Stimulated activated CD4-positive, alpha-beta T cell treated with anti-CD3 and anti-CD28 coated beads, Interleukin-1b, Interleukin-23, amount 100 ng/mL, for 48 hours (primary cell): ENCODE results near the gene C19orf25.
"Not testable (repeated sequence)": the region's sequence is repeated elsewhere in the genome, so short reads cannot be mapped to it uniquely, and the experiment has no call there.

Experiments
- DNase-seq: peaks from one replicate; pipeline ENCODE4 v3.0.0-alpha.2; 2020

Gene C19orf25

GRCh38 chr19:1478934-1479707 lies at the start of gene C19orf25:
C19orf25 (minus strand) TSS chr19:1479215; CDS start chr19:1478903, 312 bp downstream.
- peak; percentile 94 for DNase-seq

- no peak for DNase-seq
These were observed 48.8 kb upstream of the C19orf25 start for GRCh38 chr19:1527650-1528309.

- DNase-seq: no peak
These were observed 48.1 kb upstream of the C19orf25 start for GRCh38 chr19:1526979-1527649.

DNA sequence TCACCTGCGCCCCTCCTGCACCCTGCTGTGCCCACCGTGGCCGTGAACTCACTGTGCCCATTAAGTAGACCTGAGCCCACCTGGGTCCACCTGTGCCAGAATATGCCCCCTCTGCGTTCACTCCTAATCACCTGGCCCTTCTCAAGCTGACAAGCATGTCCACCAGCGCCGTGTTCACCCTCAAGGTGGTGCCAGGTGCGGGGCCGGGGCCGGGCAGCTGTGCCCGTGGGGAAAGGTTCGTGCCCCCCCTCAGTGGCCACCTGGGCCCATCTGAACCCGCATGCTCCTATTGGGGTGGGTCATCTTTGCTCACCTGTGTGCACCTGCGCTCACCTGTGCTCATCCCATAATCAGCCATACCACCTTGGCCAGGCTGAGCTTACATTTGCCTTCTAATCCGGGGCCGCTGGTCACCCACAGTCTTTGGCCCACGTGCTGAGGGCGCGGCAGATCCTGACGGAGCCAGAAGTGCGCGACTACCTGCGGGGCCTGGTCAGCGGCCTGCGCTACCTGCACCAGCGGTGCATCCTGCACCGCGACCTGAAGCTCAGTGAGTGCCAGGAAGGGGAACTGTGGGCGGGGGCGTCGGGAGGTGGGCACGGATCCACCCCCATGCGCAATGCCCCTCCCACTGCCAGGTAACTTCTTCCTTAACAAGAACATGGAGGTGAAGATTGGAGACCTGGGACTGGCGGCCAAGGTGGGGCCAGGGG lies 47.2 kb upstream of the C19orf25 start:
- no peak for DNase-seq

GRCh38 chr19:1525343-1525742 lies 46.3 kb upstream of the C19orf25 start:
- DNase-seq: no peak

- DNase-seq: no peak
These were observed 45.9 kb upstream of the C19orf25 start for GRCh38 chr19:1524972-1525325.

DNA sequence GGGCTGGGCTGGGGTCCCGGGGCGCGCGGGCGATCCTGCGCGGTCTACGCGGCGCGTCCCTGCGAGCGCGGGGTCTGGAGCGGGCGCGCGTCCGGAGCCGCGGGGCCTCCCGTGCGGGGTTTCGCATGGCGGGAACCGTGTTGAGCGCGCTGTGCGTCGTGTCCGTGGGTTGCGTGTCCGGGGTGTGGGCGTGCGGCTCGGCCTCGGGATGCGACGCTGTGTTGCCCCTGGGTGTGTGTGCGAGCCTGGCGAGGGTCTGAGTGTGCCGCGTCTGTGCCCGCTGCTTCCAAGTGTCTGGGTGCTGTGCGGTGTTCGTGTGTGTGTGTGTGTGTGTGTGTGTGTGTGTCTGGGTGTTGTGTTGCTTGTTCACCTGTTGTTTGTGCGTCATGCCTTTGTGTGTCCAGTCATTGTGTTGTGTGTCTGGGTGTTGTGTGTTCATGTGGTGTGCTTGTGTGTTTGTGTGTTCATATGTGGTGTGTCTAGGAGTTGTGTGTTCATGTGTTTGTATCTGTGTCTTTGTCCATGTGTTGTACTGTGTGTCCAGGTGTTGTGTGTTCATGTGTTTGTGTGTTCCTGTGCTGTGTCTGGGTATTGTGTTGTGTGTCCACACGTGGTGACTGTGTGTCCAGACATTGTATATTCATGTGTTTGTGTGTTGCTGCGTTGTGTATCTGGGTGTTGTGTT lies 45.4 kb upstream of the C19orf25 start:
- no peak for DNase-seq

DNA sequence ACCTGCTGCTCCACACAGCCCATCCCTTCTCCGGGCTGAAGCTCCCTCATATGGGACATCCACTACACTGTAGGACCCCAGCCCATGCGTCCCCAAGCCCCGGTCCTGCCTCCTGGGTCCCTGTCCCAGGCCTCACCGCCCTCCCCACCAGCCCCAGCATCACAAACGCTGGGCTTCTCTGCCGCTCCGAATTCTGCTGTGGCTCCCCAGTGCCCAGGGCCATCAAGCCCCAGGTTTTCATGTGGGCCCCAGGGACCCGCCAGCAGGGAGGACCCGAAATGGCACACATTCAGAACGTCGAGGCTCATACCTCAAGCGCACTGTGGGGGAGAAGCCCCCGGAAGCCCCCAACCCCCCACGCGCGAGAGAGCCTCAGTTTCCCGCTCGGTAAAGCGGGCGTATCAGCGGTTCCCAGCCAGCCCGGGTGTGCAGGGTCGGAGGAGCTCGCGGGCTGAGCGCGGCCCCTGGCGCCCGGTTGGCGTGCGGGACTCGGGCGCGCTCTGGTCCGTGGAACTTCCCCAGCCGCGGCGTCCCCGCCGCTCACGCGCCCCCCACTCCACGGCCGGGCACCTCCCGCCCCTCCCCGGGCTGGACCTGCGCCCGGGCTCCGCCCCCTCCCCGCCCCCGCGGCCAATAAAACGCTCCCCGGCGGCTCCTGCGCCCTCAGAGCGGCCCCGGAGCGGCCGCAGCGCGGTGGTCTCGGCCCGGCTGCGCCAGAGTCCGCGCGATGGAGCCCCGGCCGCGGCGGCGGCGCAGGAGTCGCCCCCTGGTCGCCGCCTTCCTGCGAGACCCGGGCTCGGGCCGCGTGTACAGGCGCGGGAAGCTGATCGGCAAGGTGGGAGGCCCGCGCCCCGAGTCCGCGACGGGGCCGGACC lies 44.6 kb upstream of the C19orf25 start, which contains the start of gene PLK5:
Gene PLK5 (plus strand): TSS at position 666 of the 875 bp plus-strand sequence. CDS start 2,920 bp downstream, outside the sequence.
- no peak for DNase-seq

DNA sequence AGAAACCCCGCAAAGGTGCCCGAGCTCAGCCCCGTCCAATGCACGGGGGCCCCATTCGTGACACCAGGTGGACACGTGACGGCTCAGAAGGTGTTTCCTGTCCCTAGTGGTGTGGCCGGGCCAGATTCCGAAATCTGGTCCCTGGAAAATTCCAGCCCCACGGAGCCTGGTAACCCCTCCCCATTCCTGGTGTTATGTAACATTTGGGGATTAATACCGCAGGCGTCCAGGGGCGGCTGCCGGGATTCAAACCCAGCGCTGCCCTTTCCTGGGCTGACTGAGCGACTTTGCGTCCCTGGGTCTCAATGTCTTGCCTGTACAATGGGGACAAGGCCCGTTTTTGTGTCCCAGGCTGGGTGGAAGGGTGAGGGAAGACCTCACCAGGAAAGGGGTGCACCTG lies 43.8 kb upstream of the C19orf25 start:
- DNase-seq: no peak

GRCh38 chr19:1522061-1522460 lies 43.0 kb upstream of the C19orf25 start:
- no peak for DNase-seq

DNA sequence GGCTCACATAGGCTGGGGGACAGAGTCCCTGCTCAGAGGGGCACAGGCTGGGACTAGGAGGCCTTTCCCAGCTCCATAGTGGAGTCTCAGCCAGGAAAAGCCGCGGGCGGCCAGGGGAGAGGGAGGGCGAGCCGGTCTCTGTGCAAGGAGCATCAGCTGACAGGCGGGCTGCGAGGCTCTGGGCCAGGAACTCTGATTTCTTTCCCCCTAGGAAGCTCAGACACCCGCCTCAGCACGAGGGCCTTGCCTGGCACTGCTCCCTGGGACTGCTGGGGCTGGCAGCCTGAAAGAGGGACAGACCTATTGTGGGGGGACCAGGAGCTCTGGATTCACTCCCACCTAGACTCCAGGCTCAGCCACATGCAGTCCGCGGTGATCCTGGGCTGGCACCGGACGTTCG lies 42.6 kb upstream of the C19orf25 start:
- DNase-seq: no peak

- no peak for DNase-seq
These were observed 41.3 kb upstream of the C19orf25 start for GRCh38 chr19:1520203-1520780.

GRCh38 chr19:1519802-1520201 lies 40.8 kb upstream of the C19orf25 start:
- not testable (repeated sequence) for DNase-seq

DNA sequence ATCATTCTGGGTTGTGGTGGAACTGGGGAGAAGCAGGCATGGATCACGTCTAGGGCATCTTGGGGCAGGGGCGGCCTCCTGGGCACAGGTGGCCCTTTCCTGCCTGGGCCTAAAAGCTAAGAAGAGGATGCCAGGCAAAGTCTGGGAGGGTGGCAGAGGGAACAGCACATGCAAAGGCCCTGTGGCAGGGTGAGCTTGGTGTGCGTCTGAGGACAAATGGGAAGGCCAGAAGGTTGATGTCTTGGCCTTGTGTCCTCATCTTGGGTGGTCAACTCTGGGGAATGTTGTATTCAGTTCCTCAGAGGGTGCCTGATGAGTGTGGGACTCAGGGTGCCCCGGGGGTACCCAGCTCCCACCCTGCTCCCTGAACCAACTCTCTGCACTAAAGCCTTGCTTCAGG lies 39.5 kb upstream of the C19orf25 start:
- no peak for DNase-seq

DNA sequence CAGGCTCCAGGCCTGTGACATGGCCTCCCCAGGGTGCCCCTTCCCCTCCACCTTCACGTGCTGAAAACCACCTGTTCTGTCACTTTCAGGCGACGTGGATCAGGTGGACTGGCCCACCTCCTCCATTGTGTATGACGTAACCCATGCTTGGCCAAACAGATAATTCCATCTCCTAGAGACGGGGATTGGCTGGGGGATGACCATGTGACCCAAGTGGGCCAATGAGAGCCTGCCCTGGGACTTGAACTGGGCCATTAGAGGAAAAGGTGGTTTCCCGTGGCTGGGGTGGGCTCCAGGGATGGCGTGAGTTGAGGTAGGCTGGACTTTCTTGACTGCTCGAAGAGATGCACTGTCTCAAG lies 37.4 kb upstream of the C19orf25 start:
- no peak for DNase-seq

GRCh38 chr19:1514986-1515721 lies 36.1 kb upstream of the C19orf25 start:
- DNase-seq: no peak

GRCh38 chr19:1514295-1514661 lies 35.3 kb upstream of the C19orf25 start:
- no peak for DNase-seq

- peak; percentile 77 for DNase-seq
These were observed 34.7 kb upstream of the C19orf25 start for GRCh38 chr19:1513499-1514294.

- DNase-seq: peak; percentile 72
These were observed 33.9 kb upstream of the C19orf25 start, which contains the start of gene ADAMTSL5 for GRCh38 chr19:1512671-1513498. ADAMTSL5 (minus strand) TSS chr19:1513019; CDS start chr19:1510943, 2,076 bp downstream.
